ENCODE results near the gene RIN3.

DNA sequence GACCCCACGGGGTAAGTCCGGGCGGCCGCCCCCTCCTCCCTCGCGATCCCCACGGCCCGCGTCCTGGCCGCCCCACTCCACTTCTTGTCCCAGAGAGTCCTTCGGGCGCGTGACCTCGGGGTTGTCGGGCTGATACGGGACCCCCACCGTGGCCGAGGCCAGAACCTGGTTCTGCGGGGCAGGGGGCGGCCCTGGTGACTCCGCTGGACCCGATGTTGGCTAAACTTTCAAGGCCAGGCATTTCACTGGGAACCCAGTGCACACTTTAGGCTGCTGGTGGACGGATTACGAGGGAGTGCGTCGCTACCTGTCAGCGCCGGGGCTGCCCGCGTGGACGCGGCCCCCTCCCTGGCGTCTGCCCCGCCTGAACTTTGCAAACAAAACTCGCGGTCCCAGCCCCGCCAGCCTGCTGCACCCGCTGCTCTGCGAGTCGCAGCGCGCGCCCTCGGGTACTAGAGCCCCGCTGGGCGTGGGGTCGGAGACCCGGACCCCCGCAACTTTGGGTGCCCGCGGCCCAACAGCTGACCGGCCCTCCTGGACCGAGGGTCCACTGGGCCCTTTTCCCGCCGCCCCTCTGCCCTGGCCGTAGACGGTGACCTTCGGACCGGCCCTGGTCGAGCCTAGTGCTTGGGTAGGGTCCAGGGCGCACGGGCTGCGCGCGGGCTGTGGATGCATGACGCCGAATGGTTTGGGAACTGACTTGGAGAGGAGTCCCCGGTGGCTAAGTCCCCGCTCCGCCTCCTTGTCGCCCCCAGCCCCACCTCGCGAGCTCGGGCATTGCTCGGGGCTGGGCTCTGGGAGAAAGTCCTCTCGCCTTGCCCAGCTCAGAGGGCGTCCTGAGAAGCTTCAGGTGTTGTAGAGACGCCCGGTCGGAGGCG, 624 bp downstream of the RIN3 start:
- no peak for TF ChIP-seq CTCF (conservative IDR thresholded peaks at IDR 0.05 in 1 of 2, IDR thresholded peaks at IDR 0.05 in 1 of 2; ENCODE audit: extremely low read depth in 1 of 2, insufficient read depth in 1 of 2, low read depth in 1 of 2, low read length in 2 of 2)
- no peak for TF ChIP-seq EZH2 (IDR thresholded peaks at IDR 0.05; ENCODE audit: borderline replicate concordance, low read length)
